Measurements from ENCODE around the gene KCNJ11.

GRCh38 chr11:17407575-17407974, 19.1 kb upstream of the KCNJ11 start:
- no peak for TF ChIP-seq CTCF (IDR thresholded peaks at IDR 0.05)
- TF ChIP-seq POLR2A (IDR thresholded peaks at IDR 0.05) = no peak

All from adrenal gland (tissue), 5 donors.